Renal cortex interstitium (tissue), 11 donors: ENCODE results near the gene TASOR2. TPM values are rescaled to one million over a fixed set of nuclear protein-coding genes. Genes with fewer than 3 reads are reported as not detected.
A peak's percentile ranks its signal among the peaks of the same experiment; 100 is the strongest.

Source experiments
- DNase-seq, 11 donors: peaks; one replicate each; pipeline ENCODE4 v3.0.0-alpha.2; 2013; ENCODE audit warnings: low read depth in 9 of 11, low spot score in 4 of 11; ENCODE audit errors: extremely low read depth in 1 of 11
- polyA plus RNA-seq, 3 donors: library from polyadenylated mRNA; unstranded; fragments of 120-200 nt; gene quantifications; one replicate each; pipeline ENCODE4 v1.2.1, GENCODE V29; 2013; ENCODE audit not compliant: insufficient read length in 3 of 3

TASOR2 gene
- polyA plus RNA-seq, 3 donors = 33.9 to 38.4 (median 35.3) TPM

- DNase-seq = no peak
Observed at GRCh38 chr10:5651388-5651764, 33.3 kb upstream of the TASOR2 start.

- no peak for DNase-seq
Observed at GRCh38 chr10:5652746-5653145, 31.9 kb upstream of the TASOR2 start.

- DNase-seq = no peak
Observed at GRCh38 chr10:5654218-5654755, 30.4 kb upstream of the TASOR2 start.

- DNase-seq = no peak
Observed at GRCh38 chr10:5655121-5655520, 29.5 kb upstream of the TASOR2 start.

- DNase-seq = no peak
Observed at GRCh38 chr10:5656737-5657579, 27.7 kb upstream of the TASOR2 start.

GRCh38 chr10:5658871-5659618 is 25.6 kb upstream of the TASOR2 start:
- DNase-seq = peak in 1 of 11 donors; percentile 20

GRCh38 chr10:5659702-5660528 is 24.7 kb upstream of the TASOR2 start:
- no peak for DNase-seq

- no peak for DNase-seq
Observed at GRCh38 chr10:5661043-5661442, 23.6 kb upstream of the TASOR2 start.

GRCh38 chr10:5662708-5663579 is 21.7 kb upstream of the TASOR2 start:
- no peak for DNase-seq

GRCh38 chr10:5663692-5664427 is 20.8 kb upstream of the TASOR2 start:
- no peak for DNase-seq

GRCh38 chr10:5665373-5666007 is 19.1 kb upstream of the TASOR2 start:
- DNase-seq = no peak

GRCh38 chr10:5666008-5666840 is 18.4 kb upstream of the TASOR2 start, which contains the start of gene ASB13:
TSS of gene ASB13 (minus strand) at chr10:5666595. CDS start at chr10:5666551, 44 bp downstream.
- peak in 5 of 11 donors; percentile 52 to 62 (median 56) for DNase-seq

GRCh38 chr10:5666841-5667630 is 17.6 kb upstream of the TASOR2 start:
- no peak for DNase-seq

- DNase-seq = no peak
Observed at GRCh38 chr10:5668429-5668828, 16.2 kb upstream of the TASOR2 start.

GRCh38 chr10:5669604-5670003 is 15.0 kb upstream of the TASOR2 start:
- DNase-seq = no peak
